SK-N-SH (cell line): ENCODE results near the gene ABHD16A. TPM values are rescaled to one million over a fixed set of nuclear protein-coding genes. Genes with fewer than 3 reads are reported as not detected.
A peak's percentile ranks its signal among the peaks of the same experiment; 100 is the strongest.

Experiments
- CTCF ChIA-PET: fragments of 300-600, 350-600 bp; formaldehyde crosslinking; extraction: SDS; loops from one replicate; lab custom pipeline; 2021; lab: Yijun Ruan, JAX
- POLR2A ChIA-PET: fragments of 350-600 bp; sonication (Branson Sonifier 250); formaldehyde crosslinking; extraction: SDS; loops from one replicate; lab custom pipeline; 2020; ENCODE audit warnings: antibody characterized with exemption, inconsistent platforms; lab: Yijun Ruan, JAX
- DNase-seq: peaks from one replicate; pipeline ENCODE4 v3.0.0; 2012
- H2AFZ ChIP-seq: fragments of 200-600 bp; sonication (generic); 2 replicates; pipeline ENCODE4 v1.8.1; 2016; ENCODE audit warnings: antibody characterized with exemption, mild to moderate bottlenecking, low read depth
- H3F3A ChIP-seq: fragments of 200-600 bp; sonication (generic); replicated peaks from 2 replicates; pipeline ENCODE3; 2016; ENCODE audit warnings: antibody characterized with exemption, mild to moderate bottlenecking; ENCODE audit not compliant: insufficient read depth
- H3K27ac ChIP-seq, 2 experiments: fragments of 200-500 bp in 1 of 2; fragments of 200-600 bp in 1 of 2; sonication (Bioruptor generic) in 1 of 2; sonication (generic), shearing (Covaris generic) in 1 of 2; 2 replicates each; pipeline versions ENCODE4 v1.5.1 to v1.6.1; 2014 to 2016; ENCODE audit warnings: low read depth in 2 of 2, inconsistent platforms in 1 of 2, low read length in 1 of 2, mild to moderate bottlenecking in 1 of 2, mixed read lengths in 1 of 2
- H3K27me3 ChIP-seq: fragments of 200-600 bp; sonication (generic), shearing (Covaris generic); 2 replicates; pipeline ENCODE4 v1.6.1; 2016; ENCODE audit warnings: mixed run types; ENCODE audit not compliant: insufficient read depth
- H3K36me3 ChIP-seq, 2 experiments: fragments of 200-500 bp in 1 of 2; fragments of 200-600 bp in 1 of 2; sonication (Bioruptor generic) in 1 of 2; sonication (generic) in 1 of 2; replicated peaks in 1 of 2; 2 replicates each; pipeline versions ENCODE3 to v1.5.1; 2014 to 2016; ENCODE audit warnings: low read length in 1 of 2, mild to moderate bottlenecking in 1 of 2; ENCODE audit not compliant: insufficient read depth in 2 of 2, control insufficient read depth in 1 of 2
- H3K4me1 ChIP-seq, 2 experiments: fragments of 200-500 bp in 1 of 2; fragments of 200-600 bp in 1 of 2; sonication (Bioruptor generic) in 1 of 2; sonication (generic), shearing (Covaris generic) in 1 of 2; 2 replicates each; pipeline versions ENCODE4 v1.5.1 to v1.6.1; 2014 to 2016; ENCODE audit warnings: low read depth in 1 of 2, low read length in 1 of 2, mixed run types in 1 of 2; ENCODE audit not compliant: insufficient read depth in 2 of 2, control insufficient read depth in 1 of 2
- H3K4me2 ChIP-seq: fragments of 200-600 bp; sonication (generic), shearing (Covaris generic); 2 replicates; pipeline ENCODE4 v1.6.1; 2017; ENCODE audit warnings: mixed run types
- H3K4me3 ChIP-seq, 2 experiments: fragments of 200-500 bp in 1 of 2; fragments of 200-600 bp in 1 of 2; sonication (Bioruptor generic) in 1 of 2; sonication (generic), shearing (Covaris generic) in 1 of 2; 2 replicates each; pipeline versions ENCODE4 v1.5.1 to v1.8.1; 2014 to 2016; ENCODE audit warnings: low read depth in 2 of 2, inconsistent platforms in 1 of 2, low read length in 1 of 2, mild to moderate bottlenecking in 1 of 2, mixed read lengths in 1 of 2, moderate library complexity in 1 of 2
- H3K79me2 ChIP-seq: fragments of 200-600 bp; sonication (generic); 2 replicates; pipeline ENCODE4 v1.8.1; 2017; ENCODE audit warnings: mild to moderate bottlenecking; ENCODE audit not compliant: insufficient read depth
- H3K9ac ChIP-seq: fragments of 200-600 bp; sonication (generic); 2 replicates; pipeline ENCODE4 v1.6.1; 2017; ENCODE audit warnings: mixed run types
- H3K9me2 ChIP-seq: fragments of 200-600 bp; sonication (generic); 2 replicates; pipeline ENCODE4 v1.6.1; 2017; ENCODE audit warnings: mixed run types
- H3K9me3 ChIP-seq: fragments of 200-600 bp; sonication (generic); 2 replicates; pipeline ENCODE4 v1.6.1; 2017; ENCODE audit warnings: mixed run types, mild to moderate bottlenecking, moderate library complexity
- H4K20me1 ChIP-seq: fragments of 200-600 bp; sonication (generic); 2 replicates; pipeline ENCODE4 v1.6.1; 2017; ENCODE audit warnings: mild to moderate bottlenecking, mixed run types; ENCODE audit not compliant: insufficient read depth
- ELF1 ChIP-seq: IDR thresholded peaks from 2 replicates; pipeline ENCODE4 v1.4.0; 2012
- EZH2phosphoT487 ChIP-seq: fragments of 200-600 bp; sonication (generic); IDR thresholded peaks from 2 replicates; pipeline ENCODE4 v1.6.1; 2017; ENCODE audit warnings: low read depth, mixed run types, mild to moderate bottlenecking, antibody characterized with exemption, moderate library complexity, borderline replicate concordance
- FOSL2 ChIP-seq: IDR thresholded peaks from 2 replicates; pipeline ENCODE4 v1.4.0; 2012; ENCODE audit warnings: low read depth, mild to moderate bottlenecking, moderate library complexity, borderline replicate concordance
- FOXM1 ChIP-seq: IDR thresholded peaks from 2 replicates; pipeline ENCODE4 v1.4.0; 2012; ENCODE audit warnings: low read depth, mild to moderate bottlenecking
- JUND ChIP-seq: IDR thresholded peaks from 2 replicates; pipeline ENCODE4 v1.4.0; 2012
- NRF1 ChIP-seq: IDR thresholded peaks from 2 replicates; pipeline ENCODE4 v1.6.1; 2012; ENCODE audit warnings: low read depth, mild to moderate bottlenecking, low read length
- RAD21 ChIP-seq: IDR thresholded peaks from 2 replicates; pipeline ENCODE4 v1.6.1; 2012; ENCODE audit warnings: mild to moderate bottlenecking, low read length
- RCOR1 ChIP-seq: fragments of 150-350 bp; IDR thresholded peaks from 2 replicates; pipeline ENCODE4 v1.6.1; 2017; ENCODE audit warnings: antibody characterized with exemption, low read length
- SMC3 ChIP-seq: IDR thresholded peaks from 2 replicates; pipeline ENCODE4 v1.6.1; 2012; ENCODE audit warnings: low read depth, low read length, improper control_type of control experiment
- TAF1 ChIP-seq: IDR thresholded peaks from 2 replicates; pipeline ENCODE4 v1.6.1; 2012; ENCODE audit warnings: low read depth, mild to moderate bottlenecking, low read length, moderate library complexity, borderline replicate concordance
- YY1 ChIP-seq: IDR thresholded peaks from 2 replicates; pipeline ENCODE4 v1.4.0; 2012; ENCODE audit warnings: low read depth, mild to moderate bottlenecking
- WGBS: methylation state at CpG from one replicate; pipeline ENCODE4 v1.1.6; 2017; ENCODE audit warnings: low lambda C conversion rate; 5-methylcytosine and 5-hydroxymethylcytosine counted together
- polyA plus RNA-seq, 3 experiments: library from polyadenylated mRNA; depleted of rRNA; stranded (reverse); fragments of >200 nt; gene quantifications; 2 replicates each; pipeline ENCODE4 v1.2.3, GENCODE V29; 2012
- TF ChIP-seq, protein P1 (sequence below): IDR thresholded peaks from 2 replicates; pipeline ENCODE4 v1.4.0; 2012; ENCODE audit warnings: low read depth, borderline replicate concordance
- TF ChIP-seq, protein P2 (sequence below): IDR thresholded peaks from 2 replicates; pipeline ENCODE4 v1.4.0; 2012; ENCODE audit warnings: low read depth
- TF ChIP-seq, protein P3 (sequence below): IDR thresholded peaks from 2 replicates; pipeline ENCODE4; 2012
- TF ChIP-seq, protein P4 (sequence below): IDR thresholded peaks from 2 replicates; pipeline ENCODE4 v1.4.0; 2012; ENCODE audit warnings: low read depth, borderline replicate concordance
- TF ChIP-seq, protein P5 (sequence below): fragments of 200-600 bp; sonication (generic); IDR thresholded peaks from 2 replicates; pipeline ENCODE4 v1.6.1; 2017; ENCODE audit warnings: antibody characterized with exemption, mild to moderate bottlenecking, moderate library complexity

ABHD16A gene
- polyA plus RNA-seq, 1 of the 3 experiments (the other 2 are of a cell fraction) = 49.3 TPM

DNA sequence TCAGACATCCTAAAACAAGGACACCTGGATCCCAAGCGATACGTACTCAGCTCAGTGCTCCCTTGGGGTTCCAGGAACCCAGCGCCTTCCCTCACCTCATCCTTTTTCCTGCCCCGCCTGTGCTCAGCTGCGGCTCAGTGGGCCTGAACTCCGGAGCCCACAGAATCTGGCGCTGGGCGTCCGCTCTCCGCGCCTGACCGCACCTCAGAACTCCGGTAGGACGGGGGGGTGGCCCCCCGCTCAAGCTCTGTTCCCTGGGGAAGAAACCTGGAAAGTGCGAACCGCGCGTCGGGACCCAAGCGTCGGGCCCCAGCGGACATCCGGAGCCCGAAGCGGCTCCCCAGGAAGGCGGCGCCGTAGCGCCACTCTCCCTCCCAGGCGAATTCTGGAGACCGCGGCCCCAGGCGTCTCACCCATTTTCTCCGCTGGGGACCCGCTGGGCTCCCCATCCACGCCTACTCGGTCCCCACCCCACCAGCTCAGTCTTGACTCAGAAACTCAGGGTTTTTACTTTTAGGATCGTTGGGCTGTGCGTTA, 21.9 kb downstream of the ABHD16A start:
- POLR2A ChIA-PET = interaction anchor here (0.7 kb wide), 1 partner anchor 220 kb away, joined by 3 read pairs; no protein-coding TSS in a partner anchor
- TF ChIP-seq RCOR1 = no peak
- TF ChIP-seq, protein P1, sequence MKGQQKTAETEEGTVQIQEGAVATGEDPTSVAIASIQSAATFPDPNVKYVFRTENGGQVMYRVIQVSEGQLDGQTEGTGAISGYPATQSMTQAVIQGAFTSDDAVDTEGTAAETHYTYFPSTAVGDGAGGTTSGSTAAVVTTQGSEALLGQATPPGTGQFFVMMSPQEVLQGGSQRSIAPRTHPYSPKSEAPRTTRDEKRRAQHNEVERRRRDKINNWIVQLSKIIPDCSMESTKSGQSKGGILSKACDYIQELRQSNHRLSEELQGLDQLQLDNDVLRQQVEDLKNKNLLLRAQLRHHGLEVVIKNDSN = no peak
- TF ChIP-seq, protein P2, sequence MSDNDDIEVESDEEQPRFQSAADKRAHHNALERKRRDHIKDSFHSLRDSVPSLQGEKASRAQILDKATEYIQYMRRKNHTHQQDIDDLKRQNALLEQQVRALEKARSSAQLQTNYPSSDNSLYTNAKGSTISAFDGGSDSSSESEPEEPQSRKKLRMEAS = no peak
- no peak for TF ChIP-seq NRF1
- TF ChIP-seq ELF1 = no peak
- no peak for TF ChIP-seq YY1
- TF ChIP-seq RAD21 = no peak
- TF ChIP-seq FOSL2 = no peak
- TF ChIP-seq, protein P3, sequence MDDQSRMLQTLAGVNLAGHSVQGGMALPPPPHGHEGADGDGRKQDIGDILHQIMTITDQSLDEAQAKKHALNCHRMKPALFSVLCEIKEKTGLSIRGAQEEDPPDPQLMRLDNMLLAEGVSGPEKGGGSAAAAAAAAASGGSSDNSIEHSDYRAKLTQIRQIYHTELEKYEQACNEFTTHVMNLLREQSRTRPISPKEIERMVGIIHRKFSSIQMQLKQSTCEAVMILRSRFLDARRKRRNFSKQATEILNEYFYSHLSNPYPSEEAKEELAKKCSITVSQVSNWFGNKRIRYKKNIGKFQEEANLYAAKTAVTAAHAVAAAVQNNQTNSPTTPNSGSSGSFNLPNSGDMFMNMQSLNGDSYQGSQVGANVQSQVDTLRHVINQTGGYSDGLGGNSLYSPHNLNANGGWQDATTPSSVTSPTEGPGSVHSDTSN = no peak
- TF ChIP-seq JUND = no peak
- no peak for TF ChIP-seq EZH2phosphoT487
- no peak for TF ChIP-seq TAF1
- no peak for TF ChIP-seq SMC3
- TF ChIP-seq, protein P4, sequence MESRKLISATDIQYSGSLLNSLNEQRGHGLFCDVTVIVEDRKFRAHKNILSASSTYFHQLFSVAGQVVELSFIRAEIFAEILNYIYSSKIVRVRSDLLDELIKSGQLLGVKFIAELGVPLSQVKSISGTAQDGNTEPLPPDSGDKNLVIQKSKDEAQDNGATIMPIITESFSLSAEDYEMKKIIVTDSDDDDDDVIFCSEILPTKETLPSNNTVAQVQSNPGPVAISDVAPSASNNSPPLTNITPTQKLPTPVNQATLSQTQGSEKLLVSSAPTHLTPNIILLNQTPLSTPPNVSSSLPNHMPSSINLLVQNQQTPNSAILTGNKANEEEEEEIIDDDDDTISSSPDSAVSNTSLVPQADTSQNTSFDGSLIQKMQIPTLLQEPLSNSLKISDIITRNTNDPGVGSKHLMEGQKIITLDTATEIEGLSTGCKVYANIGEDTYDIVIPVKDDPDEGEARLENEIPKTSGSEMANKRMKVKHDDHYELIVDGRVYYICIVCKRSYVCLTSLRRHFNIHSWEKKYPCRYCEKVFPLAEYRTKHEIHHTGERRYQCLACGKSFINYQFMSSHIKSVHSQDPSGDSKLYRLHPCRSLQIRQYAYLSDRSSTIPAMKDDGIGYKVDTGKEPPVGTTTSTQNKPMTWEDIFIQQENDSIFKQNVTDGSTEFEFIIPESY = no peak
- no peak for TF ChIP-seq FOXM1
- TF ChIP-seq, protein P5, sequence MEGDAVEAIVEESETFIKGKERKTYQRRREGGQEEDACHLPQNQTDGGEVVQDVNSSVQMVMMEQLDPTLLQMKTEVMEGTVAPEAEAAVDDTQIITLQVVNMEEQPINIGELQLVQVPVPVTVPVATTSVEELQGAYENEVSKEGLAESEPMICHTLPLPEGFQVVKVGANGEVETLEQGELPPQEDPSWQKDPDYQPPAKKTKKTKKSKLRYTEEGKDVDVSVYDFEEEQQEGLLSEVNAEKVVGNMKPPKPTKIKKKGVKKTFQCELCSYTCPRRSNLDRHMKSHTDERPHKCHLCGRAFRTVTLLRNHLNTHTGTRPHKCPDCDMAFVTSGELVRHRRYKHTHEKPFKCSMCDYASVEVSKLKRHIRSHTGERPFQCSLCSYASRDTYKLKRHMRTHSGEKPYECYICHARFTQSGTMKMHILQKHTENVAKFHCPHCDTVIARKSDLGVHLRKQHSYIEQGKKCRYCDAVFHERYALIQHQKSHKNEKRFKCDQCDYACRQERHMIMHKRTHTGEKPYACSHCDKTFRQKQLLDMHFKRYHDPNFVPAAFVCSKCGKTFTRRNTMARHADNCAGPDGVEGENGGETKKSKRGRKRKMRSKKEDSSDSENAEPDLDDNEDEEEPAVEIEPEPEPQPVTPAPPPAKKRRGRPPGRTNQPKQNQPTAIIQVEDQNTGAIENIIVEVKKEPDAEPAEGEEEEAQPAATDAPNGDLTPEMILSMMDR = no peak
- TF ChIP-seq, all 33 proteins: peak for 0
- Histone ChIP-seq H3K36me3 (peaks cover 0 to under 1% of the 10 kb centered on the region in 2 experiments), H3K9ac (no peak overlapping the region), H3K27me3 (no peaks in the 10 kb centered on the region), H4K20me1 (no peaks in the 10 kb centered on the region), H3K4me3 (peak overlapping the region in 1 of 2 experiments; percentile 31; a peak in 1 of 4 replicates), H3K4me2 (peak overlapping the region; percentile 14; the same call in 1 of the 2 replicates), H3K9me2 (no peaks in the 10 kb centered on the region), H3F3A (no peaks in the 10 kb centered on the region), H3K79me2 (no peaks in the 10 kb centered on the region), H2AFZ (peak overlapping the region; percentile 74), H3K27ac (no peak overlapping the region), H3K9me3 (no peaks in the 10 kb centered on the region), H3K4me1 (peaks cover 3 to 7% of the 10 kb centered on the region in 2 experiments; a peak in 2 of 4 replicates)
- WGBS = 54% methylated on average over 10 of the region's 40 CpGs
- CTCF ChIA-PET = interaction anchor here (0.6 to 3.2 kb wide), 19 partner anchors 9 to 271 kb away, joined by 3 to 29 read pairs (median 5); partner anchors contain the start of genes GPANK1, LY6G5B, MSH5 and NEU1
- peak; percentile 72 for DNase-seq
